NCI-H2107 treated with DMSO at 0.1 percent for 48 hours (cell line): Measurements from ENCODE around the gene SMCO1.
"Not testable (repeated sequence)": the region's sequence is repeated elsewhere in the genome, so short reads cannot be mapped to it uniquely, and the experiment has no call there.

ENCODE experiments used
- DNase-seq: peaks from one replicate; lab custom pipeline; 2025; ENCODE audit not compliant: unreplicated experiment; lab: John Stamatoyannopoulos, UW

SMCO1 gene

DNA sequence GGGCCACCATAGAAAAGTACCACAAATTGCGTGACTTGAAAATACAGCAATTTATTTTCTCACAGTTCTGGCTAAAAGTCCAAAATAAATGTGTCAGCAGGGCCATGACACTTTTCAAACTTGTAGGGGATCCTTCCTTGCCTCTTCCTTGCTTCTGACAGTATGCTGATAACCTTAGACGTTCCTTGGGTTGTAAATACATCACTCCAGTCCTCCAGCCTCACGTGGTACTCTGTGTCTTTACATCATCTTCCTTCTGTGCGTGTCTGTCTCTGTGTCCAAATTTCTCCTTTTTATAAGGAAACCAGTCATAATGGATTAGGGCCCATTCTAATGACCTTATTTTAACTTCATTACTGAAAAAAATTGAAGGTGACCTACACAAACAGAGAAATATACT is 19.0 kb downstream of the SMCO1 start:
- no peak for DNase-seq

DNA sequence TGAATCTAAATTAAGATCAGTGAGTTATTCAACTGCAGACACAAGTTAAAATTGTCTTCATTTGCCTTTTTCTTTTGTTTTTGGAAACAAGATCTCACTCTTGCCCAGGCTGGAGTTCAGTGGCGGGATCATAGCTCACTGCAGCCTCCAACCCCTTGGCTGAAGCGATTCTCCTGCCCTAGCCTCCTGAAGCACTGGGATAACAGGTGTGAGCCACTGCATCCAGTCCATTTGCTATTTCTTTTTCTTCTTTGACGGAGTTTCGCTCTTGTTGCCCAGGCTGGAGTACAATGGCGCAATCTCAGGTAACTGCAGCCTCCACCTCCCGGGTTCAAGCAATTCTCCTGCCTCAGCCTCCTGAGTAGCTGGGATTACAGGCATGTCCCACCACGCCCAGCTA is 21.9 kb downstream of the SMCO1 start:
- DNase-seq: no peak

DNA sequence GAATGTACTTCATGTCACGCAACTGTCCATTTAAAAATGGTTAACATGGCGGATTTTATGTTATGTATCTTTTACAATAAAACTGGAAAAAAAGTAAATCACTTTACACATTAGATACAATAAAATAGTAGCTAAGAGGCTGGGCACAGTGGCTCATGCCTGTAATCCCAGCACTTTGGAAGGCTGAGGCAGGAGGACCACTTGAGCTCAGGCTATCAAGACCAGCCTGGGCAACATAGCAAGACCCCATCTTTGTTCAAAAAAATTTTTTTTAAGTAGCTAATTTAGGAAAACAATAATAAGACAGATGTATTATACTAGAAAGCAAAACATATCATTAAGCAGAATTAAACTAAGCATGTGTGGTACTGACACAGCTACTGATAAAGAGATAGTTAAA is 23.1 kb downstream of the SMCO1 start:
- no peak for DNase-seq

DNA sequence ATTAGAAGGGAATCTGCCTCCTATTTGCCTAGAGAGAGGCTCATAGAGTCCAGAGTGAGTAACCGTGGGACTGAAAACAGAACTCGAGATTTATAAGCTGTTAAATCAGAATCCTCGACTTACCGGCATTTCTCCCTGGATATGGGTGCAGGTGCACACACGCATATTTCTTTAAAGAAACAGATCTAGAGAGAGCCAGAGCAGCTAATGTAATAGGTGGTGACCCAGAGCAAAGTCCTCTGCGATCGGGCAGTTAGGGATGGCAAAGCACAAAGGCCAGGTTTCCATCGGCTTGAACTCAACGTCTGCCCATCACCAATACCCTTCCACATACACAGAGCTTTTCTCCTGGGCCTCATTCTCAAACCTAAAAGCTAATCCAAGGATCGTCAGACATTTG is 25.4 kb downstream of the SMCO1 start:
- no peak for DNase-seq

DNA sequence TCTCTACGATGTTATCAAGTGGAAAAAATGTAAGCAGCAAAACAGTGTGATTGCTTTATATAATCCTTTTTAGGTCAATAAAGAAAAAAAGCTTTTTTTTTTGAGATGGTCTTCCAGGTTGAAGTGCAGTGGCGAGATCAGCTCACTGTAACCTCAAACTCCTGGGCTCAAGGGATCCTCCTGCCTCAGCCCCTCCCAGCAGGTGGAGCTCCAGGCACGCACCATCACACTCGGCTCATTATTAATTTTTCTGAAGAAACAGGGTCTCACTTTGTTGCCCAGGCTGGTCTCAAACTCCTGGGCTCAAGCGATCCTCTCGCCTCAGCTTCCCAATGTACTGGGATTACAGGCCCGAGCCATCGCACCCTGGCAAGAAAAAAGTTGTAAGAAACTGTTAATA is 28.9 kb downstream of the SMCO1 start:
- no peak for DNase-seq

DNA sequence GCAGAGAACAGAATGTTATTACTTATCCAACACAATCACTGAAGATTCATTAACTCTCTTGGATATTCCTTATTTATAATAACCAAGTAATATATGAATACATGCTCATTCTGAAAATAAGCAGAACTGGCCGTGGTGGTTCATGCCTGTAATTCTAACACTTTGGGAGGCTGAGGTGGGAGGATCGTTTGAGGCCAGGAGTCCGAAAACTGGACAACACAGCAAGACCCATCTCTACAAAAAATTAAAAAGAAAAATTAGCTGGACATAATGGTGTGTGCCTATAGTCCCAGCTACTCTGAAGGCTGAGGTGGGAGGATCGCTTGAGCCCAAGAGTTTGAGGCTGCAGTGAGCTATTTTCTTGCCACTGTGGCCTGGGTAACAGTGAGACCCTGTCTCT is 37.5 kb downstream of the SMCO1 start:
- DNase-seq: no peak

DNA sequence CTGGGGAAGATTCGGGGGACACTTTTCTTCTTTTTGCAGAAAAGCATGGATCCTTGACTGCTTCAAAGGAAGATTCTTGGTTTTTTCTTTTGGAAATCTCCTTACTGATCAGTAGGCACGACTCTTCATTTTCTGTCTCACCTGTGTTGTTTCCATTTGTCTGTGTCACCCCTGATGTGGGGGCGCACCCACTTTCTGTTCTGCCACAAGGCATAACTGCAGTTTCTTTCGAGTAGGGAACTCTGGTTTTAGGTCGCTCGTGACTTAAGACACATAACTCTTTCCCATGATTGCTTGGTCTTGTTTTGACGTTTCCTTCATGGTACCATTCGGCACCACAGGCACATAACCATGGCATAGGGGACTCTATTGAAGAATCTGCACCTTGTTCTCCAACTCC is 42.9 kb downstream of the SMCO1 start:
- no peak for DNase-seq

DNA sequence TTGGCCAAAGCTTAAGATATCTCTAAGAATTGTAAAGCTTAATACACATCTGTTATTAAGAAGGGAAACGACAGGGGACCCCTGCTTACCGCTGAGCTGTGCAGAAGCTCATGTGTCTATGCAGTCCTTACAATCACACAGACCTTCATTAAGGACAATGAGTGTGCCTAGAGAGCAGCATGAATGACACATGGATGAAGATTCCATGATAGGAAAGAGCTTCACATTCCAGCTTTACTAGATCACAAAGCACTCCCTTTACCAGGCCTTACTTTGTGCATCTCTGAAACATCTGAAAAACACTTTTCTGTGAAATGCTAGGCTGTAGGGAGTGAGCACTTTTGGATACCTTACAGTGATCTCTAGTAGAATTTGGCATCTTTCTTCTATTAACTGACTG is 43.6 kb downstream of the SMCO1 start:
- no peak for DNase-seq

DNA sequence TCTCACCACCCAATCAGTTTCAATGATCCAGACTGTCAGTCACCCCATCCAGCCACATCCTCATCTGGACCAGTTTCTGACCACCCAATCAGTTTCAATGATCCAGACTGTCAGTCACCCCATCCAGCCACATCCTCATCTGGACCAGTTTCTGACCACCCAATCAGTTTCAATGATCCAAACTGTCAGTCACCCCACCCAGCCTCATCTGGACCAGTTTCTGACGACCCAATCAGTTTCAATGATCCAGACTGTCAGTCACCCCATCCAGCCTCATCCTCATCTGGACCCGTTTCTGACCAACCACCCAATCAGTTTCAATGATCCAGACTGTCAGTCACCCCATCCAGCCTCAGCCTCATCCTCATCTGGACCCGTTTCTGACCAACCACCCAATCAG is 45.0 kb downstream of the SMCO1 start:
- DNase-seq: not testable (repeated sequence)

DNA sequence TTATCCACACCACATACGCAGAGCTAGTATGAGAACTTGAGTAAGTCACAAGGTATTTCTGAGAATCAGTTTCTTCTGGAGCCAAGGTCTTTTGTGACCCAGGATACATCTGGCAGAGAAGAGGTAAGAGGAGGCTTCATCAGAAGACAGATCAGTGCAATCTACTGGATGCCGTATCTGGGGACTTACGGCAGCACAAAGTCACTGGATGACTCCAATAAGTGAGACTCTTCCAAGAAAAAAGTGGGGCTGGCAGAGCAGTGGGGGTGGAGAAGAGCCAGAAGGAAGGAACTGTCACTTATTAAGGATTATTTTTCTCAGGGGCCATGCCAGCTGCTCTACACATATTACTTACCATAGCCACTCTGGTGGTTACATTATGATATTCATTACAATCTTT is 51.3 kb downstream of the SMCO1 start:
- DNase-seq: no peak

DNA sequence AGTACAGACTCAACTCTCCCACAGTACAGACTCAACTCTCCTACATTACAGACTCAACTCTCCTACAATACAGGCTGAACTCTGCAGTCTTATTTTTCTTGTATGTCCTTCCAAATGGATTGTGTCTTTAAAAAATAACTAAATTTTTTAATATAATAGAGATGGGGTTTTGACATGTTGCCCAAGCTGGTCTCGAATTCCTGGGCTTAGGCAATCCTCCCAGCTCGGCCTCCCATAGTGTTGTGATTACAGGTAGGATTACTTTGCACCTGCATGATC is 51.7 kb downstream of the SMCO1 start:
- DNase-seq: no peak

DNA sequence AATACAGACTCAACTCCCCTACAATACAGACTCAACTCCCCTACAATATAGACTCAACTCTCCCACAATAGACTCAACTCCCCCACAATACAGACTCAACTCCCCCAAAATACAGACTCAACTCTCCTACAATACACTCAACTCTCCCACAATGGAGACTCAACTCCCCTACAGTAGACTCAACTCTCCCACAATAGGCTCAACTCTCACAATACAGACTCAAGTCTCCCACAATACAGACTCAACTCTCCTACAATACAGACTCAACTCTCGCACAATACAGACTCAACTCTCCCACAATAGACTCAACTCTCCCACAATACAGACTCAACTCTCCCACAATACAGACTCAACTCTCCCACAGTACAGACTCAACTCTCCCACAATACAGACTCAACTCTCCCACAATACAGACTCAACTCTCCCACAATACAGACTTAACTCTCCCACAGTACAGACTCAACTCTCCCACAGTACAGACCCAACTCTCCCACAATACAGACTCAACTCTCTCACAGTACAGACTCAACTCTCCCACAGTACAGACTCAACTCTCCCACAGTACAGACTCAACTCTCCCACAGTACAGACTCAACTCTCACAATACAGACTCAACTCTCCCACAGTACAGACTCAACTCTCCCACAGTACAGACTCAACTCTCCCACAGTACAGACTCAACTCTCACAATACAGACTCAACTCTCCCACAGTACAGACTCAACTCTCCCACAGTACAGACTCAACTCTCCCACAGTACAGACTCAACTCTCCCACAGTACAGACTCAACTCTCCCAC is 52.3 kb downstream of the SMCO1 start:
- DNase-seq: not testable (repeated sequence)

DNA sequence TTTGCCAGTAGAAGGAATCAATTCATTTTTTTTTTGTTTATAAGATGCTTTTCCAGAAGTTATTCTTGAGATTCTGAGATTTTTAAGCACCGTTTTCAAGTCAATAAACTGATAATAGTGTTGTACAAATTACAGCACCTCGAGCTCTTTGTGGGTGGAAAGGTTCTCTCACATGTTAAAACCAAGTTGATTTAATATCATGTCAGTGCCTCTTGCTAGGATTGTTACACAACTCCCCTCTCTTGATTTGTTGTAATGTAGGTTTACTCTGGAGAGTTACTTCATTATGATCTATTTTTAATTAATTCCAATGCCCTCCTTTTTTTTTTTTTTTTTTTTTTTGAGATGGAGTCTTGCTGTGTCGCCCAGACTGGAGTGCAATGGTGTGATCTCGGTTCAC is 57.1 kb downstream of the SMCO1 start:
- no peak for DNase-seq

DNA sequence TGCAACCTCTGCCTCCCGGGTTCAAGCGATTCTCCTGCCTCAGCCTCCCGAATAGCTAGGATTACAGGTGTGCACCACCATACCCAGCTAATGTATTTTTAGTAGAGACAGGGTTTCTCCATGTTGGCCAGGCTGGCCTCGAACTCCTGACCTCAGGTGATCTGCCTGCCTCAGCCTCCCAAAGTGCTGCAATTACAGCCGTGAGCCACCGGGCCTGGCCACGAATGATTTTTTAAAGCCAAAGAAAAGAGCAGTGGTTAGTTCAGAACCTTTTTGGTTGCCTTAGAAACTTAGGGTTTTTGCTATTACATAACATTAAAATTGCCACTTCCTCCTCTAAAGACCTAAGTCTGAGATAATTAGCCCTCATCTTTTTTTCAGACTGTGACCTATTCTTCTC is 57.7 kb downstream of the SMCO1 start:
- not testable (repeated sequence) for DNase-seq
